ENCODE measurements around the gene SMIM1.

Gene SMIM1

GRCh38 chr1:3742439-3743298, 29.9 kb upstream of the SMIM1 start:
- H3K9me3 ChIP-seq: no peaks in the 10 kb centered on the region
- no peak for DNase-seq
- TF ChIP-seq, protein P1, sequence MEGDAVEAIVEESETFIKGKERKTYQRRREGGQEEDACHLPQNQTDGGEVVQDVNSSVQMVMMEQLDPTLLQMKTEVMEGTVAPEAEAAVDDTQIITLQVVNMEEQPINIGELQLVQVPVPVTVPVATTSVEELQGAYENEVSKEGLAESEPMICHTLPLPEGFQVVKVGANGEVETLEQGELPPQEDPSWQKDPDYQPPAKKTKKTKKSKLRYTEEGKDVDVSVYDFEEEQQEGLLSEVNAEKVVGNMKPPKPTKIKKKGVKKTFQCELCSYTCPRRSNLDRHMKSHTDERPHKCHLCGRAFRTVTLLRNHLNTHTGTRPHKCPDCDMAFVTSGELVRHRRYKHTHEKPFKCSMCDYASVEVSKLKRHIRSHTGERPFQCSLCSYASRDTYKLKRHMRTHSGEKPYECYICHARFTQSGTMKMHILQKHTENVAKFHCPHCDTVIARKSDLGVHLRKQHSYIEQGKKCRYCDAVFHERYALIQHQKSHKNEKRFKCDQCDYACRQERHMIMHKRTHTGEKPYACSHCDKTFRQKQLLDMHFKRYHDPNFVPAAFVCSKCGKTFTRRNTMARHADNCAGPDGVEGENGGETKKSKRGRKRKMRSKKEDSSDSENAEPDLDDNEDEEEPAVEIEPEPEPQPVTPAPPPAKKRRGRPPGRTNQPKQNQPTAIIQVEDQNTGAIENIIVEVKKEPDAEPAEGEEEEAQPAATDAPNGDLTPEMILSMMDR (IDR thresholded peaks at IDR 0.05; ENCODE audit: low read depth, low read length): no peak
- H3K36me3 ChIP-seq: no peaks in the 10 kb centered on the region
- no peaks in the 10 kb centered on the region for H3K4me1 ChIP-seq
- H3K27me3 ChIP-seq: no peaks in the 10 kb centered on the region
- H3K4me3 ChIP-seq (ENCODE audit: low read depth, low read length): no peak overlapping the region

DNA sequence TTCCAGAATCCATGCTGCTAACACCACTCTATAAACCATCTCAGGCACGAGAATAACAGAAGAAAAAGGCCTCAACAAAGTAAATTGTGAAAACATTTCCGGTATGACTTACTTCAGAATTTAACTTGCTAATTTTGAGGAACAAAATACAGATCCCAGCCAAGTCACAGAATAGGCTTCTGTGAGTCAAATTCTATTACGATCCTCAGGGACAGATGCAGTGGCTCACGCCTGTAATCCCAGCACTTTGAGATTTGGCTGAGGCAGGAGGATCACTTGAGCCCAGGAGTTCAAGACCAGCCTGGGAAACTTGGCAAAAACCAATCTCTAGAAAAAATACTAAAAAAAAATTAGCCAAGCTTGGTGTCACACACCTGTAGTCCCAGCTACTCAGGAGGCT, 29.1 kb upstream of the SMIM1 start:
- Histone ChIP-seq H3K4me3 (ENCODE audit: low read depth, low read length) (no peak overlapping the region), H3K36me3 (no peaks in the 10 kb centered on the region), H3K27me3 (no peaks in the 10 kb centered on the region), H3K9me3 (no peaks in the 10 kb centered on the region), H3K4me1 (no peaks in the 10 kb centered on the region)
- DNase-seq: no peak
- TF ChIP-seq, protein P1 (IDR thresholded peaks at IDR 0.05; ENCODE audit: low read depth, low read length): no peak

- H3K36me3 ChIP-seq: no peaks in the 10 kb centered on the region
- no peak for DNase-seq
- H3K4me3 ChIP-seq (ENCODE audit: low read depth, low read length): no peak overlapping the region
- H3K4me1 ChIP-seq: no peaks in the 10 kb centered on the region
- no peaks in the 10 kb centered on the region for H3K27me3 ChIP-seq
- TF ChIP-seq, protein P1 (IDR thresholded peaks at IDR 0.05; ENCODE audit: low read depth, low read length): no peak
- H3K9me3 ChIP-seq: no peaks in the 10 kb centered on the region
Observed at GRCh38 chr1:3743826-3744225, 28.7 kb upstream of the SMIM1 start.

- H3K4me3 ChIP-seq (ENCODE audit: low read depth, low read length): no peak overlapping the region
- DNase-seq: no peak
- TF ChIP-seq, protein P1 (IDR thresholded peaks at IDR 0.05; ENCODE audit: low read depth, low read length): no peak
Observed at GRCh38 chr1:3744646-3745045, 27.9 kb upstream of the SMIM1 start.

DNA sequence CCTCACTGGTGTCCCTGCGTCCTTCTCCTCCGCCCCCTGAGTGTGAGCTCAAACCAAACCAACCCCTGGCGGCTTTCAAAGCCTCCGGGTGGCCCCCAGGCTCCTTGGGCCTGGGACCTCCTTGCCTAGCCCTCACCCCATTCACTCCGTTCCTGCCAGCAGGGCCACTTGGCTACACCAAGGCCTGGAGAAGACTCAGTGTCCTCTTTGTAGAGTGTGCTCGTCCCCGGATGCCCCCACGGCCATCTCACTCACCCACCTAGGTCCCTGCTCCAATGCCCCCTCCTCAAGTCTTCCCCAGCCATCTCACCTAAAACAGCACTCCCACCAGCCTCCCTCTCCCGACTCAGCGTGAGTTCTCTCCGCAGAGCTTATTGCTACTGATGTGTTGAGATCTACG, 27.5 kb upstream of the SMIM1 start:
- Histone ChIP-seq H3K27me3 (no peaks in the 10 kb centered on the region), H3K4me3 (ENCODE audit: low read depth, low read length) (no peak overlapping the region), H3K36me3 (no peaks in the 10 kb centered on the region), H3K9me3 (no peaks in the 10 kb centered on the region), H3K4me1 (no peaks in the 10 kb centered on the region)
- TF ChIP-seq, protein P1 (IDR thresholded peaks at IDR 0.05; ENCODE audit: low read depth, low read length): no peak
- DNase-seq: no peak

More at GRCh38 chr1:3744646-3745045, 27.9 kb upstream of the SMIM1 start:
- Histone ChIP-seq H3K9me3 (no peaks in the 10 kb centered on the region), H3K36me3 (no peaks in the 10 kb centered on the region), H3K27me3 (no peaks in the 10 kb centered on the region), H3K4me1 (no peaks in the 10 kb centered on the region)

Data from BE2C (cell line).